AG04449 (cell line): ENCODE results near the gene GDF15.

Experiments
- CTCF ChIA-PET: fragments of 350-600 bp; formaldehyde crosslinking; extraction: SDS; loops from one replicate; lab custom pipeline; 2021; ENCODE audit warnings: antibody characterized with exemption; lab: Yijun Ruan, JAX
- POLR2A ChIA-PET: fragments of 400-600, 350-600 bp; formaldehyde crosslinking; extraction: SDS; loops from one replicate; lab custom pipeline; 2020; ENCODE audit warnings: antibody characterized with exemption, inconsistent platforms; lab: Yijun Ruan, JAX
- DNase-seq: peaks from one replicate; pipeline ENCODE4 v3.0.0-alpha.2; 2010; ENCODE audit warnings: low read depth, low spot score
- H3K4me3 ChIP-seq: 2 replicates; pipeline ENCODE4 v1.5.1; 2011; ENCODE audit warnings: low read depth, mild to moderate bottlenecking, control low read depth, low read length
- TF ChIP-seq, protein P1 (sequence below): IDR thresholded peaks from one replicate; pipeline ENCODE4 v1.5.1; 2011; ENCODE audit warnings: mild to moderate bottlenecking, moderate library complexity, low read length, control low read depth, inconsistent platforms; ENCODE audit not compliant: insufficient read depth; ENCODE audit errors: missing control alignments

GDF15 gene, protein sequence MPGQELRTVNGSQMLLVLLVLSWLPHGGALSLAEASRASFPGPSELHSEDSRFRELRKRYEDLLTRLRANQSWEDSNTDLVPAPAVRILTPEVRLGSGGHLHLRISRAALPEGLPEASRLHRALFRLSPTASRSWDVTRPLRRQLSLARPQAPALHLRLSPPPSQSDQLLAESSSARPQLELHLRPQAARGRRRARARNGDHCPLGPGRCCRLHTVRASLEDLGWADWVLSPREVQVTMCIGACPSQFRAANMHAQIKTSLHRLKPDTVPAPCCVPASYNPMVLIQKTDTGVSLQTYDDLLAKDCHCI

DNA sequence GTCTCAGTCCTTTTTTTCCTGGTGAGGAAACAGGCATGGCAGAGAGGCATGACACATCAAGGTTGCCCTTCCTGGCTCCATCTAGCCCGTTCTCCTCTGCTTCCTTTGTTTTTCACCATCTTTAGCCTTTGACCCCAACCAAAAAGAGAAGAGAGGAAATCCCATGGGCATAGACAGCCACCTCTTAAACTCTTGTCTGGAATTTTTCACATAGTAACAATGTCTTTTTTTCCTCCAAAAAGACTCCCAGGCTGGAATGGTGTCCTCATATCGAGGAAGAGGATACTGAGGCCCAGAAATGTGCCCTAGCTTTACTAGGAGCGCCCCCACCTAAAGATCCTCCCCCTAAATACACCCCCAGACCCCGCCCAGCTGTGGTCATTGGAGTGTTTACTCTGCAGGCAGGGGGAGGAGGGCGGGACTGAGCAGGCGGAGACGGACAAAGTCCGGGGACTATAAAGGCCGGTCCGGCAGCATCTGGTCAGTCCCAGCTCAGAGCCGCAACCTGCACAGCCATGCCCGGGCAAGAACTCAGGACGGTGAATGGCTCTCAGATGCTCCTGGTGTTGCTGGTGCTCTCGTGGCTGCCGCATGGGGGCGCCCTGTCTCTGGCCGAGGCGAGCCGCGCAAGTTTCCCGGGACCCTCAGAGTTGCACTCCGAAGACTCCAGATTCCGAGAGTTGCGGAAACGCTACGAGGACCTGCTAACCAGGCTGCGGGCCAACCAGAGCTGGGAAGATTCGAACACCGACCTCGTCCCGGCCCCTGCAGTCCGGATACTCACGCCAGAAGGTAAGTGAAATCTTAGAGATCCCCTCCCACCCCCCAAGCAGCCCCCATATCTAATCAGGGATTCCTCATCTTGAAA is at the start of gene GDF15:
Gene GDF15, plus strand, starts transcription at position 484 of the 868 bp plus-strand sequence. Its CDS starts 32 bp downstream, at position 516.
- CTCF ChIA-PET = interaction anchor here (0.6 to 8.3 kb wide), 16 partner anchors 8 to 134 kb away, joined by 3 to 170 read pairs (median 3); partner anchors contain the start of gene SSBP4
- DNase-seq = no peak
- TF ChIP-seq, protein P1, sequence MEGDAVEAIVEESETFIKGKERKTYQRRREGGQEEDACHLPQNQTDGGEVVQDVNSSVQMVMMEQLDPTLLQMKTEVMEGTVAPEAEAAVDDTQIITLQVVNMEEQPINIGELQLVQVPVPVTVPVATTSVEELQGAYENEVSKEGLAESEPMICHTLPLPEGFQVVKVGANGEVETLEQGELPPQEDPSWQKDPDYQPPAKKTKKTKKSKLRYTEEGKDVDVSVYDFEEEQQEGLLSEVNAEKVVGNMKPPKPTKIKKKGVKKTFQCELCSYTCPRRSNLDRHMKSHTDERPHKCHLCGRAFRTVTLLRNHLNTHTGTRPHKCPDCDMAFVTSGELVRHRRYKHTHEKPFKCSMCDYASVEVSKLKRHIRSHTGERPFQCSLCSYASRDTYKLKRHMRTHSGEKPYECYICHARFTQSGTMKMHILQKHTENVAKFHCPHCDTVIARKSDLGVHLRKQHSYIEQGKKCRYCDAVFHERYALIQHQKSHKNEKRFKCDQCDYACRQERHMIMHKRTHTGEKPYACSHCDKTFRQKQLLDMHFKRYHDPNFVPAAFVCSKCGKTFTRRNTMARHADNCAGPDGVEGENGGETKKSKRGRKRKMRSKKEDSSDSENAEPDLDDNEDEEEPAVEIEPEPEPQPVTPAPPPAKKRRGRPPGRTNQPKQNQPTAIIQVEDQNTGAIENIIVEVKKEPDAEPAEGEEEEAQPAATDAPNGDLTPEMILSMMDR = peak; percentile 90
- POLR2A ChIA-PET = interaction anchor here (0.6 to 4.4 kb wide), 19 partner anchors 11 to 1119 kb away, joined by 3 to 21 read pairs (median 3); partner anchors contain the start of genes BABAM1, JUND, PIK3R2 and SSBP4
- H3K4me3 ChIP-seq = peak within 1 kb of the TSS; percentile 66

DNA sequence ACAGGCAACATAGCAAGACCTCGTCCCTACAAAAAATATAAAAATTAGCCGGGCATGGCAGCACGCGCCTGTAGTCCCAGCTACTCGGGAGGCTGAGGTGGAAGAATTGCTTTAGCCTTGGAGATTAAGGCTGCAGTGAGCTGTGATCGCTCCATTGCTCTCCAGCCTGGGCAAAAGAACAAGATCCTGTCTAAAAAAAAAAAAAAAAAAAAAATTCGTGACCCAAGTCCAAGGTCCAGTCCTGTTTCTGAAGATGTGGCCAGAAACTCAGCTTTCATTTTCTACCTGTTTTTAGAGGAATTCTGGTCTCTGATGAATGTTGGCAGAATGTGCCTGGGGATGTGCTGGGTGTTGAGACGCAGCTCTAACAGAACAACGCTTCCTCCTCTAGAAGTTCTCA is 47.4 kb upstream of the GDF15 start:
- ChIA-PET POLR2A (interaction anchor here (2.7 kb wide), 1 partner anchor 58 kb away, joined by 18 read pairs; the partner anchor contains the start of gene JUND), CTCF (interaction anchor here (0.9 to 5.4 kb wide), 11 partner anchors 11 to 81 kb away, joined by 3 to 69 read pairs (median 6); partner anchors contain the start of genes LSM4 and SSBP4)
- DNase-seq = no peak
- TF ChIP-seq, protein P1 = no peak
- H3K4me3 ChIP-seq = no peak overlapping the region

DNA sequence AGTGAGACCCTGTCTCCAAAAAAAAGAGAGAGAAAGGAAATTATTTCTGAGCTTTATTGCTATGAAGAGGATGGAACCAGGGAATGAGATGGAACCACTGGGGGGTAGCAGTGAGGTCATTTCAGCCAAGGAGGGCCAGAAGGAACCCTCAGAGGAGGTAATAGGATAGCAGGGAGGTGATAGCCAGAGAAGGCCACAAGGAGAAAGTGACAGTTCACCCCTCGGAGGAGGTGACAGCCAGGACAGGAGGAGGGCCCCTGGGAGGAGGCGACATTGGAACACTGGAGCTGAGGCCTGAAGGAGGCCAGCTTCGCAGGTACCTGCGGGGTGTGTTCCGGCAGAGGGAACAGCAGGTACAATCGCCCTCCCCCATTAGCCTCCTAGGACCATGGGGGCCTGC is 46.2 kb upstream of the GDF15 start:
- DNase-seq = no peak
- ChIA-PET CTCF (interaction anchor here (0.9 to 5.4 kb wide), 16 partner anchors 10 to 227 kb away, joined by 3 to 69 read pairs (median 5); partner anchors contain the start of genes LSM4 and SSBP4), POLR2A (interaction anchor here (1.0 to 2.7 kb wide), 2 partner anchors 11 to 59 kb away, joined by 4 to 18 read pairs; partner anchors contain the start of gene JUND)
- TF ChIP-seq, protein P1 = peak; percentile 34
- H3K4me3 ChIP-seq = no peak overlapping the region

DNA sequence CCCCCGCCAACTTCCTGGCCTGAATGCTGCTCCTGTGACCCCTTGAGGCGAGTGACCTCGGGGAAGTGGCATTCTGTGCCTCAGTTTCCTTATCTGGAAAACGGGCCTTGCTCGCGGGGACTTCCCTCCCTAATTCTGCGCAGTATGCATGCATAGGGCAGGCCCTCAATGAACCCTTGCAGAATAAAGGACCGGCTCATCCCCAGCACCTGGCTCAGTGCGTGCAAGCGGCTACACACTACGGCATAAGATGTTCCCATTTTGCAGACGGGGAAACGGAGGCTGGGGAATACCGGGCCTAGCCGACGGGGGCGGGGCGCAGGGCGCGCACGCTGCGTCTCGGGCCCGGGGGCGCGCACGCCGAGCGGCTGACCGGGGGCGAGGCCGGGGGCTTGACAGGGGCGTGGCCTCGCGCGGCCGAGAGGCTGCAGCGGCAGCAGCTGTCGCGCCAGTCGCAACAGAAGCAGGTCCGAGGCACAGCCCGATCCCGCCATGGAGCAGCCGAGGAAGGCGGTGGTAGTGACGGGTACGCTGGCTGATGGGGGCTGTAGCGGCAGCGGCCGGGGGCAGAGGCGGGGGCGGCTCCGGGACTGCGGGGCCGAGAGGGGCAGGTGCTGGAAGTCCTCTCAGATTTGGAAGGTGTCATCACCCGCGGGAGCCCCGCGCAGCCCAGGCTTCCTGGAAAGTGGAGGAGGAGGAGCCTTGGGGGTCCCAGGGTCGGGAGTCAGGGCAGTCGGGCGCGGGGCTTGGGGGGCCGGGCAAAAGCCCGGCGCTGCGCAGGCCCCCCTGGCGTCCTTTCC is 45.6 kb upstream of the GDF15 start, which contains the start of gene PGPEP1:
Gene PGPEP1, plus strand, starts transcription at position 409 of the 800 bp plus-strand sequence. Its CDS starts 84 bp downstream, at position 493.
- peak within 1 kb of the TSS; percentile 80 for H3K4me3 ChIP-seq
- ChIA-PET CTCF (interaction anchor here (0.9 to 11.1 kb wide), 13 partner anchors 9 to 79 kb away, joined by 3 to 298 read pairs (median 10); partner anchors contain the start of genes LSM4 and SSBP4), POLR2A (interaction anchor here (1.0 to 1.3 kb wide), 2 partner anchors 12 to 60 kb away, joined by 4 read pairs; no protein-coding TSS in a partner anchor)
- TF ChIP-seq, protein P1 = no peak
- DNase-seq = no peak
